ENCODE results near the gene FMO4. TPM values are rescaled to one million over a fixed set of nuclear protein-coding genes. Genes with fewer than 3 reads are reported as not detected.
A peak's percentile ranks its signal among the peaks of the same experiment; 100 is the strongest.
"Not testable (repeated sequence)": the region's sequence is repeated elsewhere in the genome, so short reads cannot be mapped to it uniquely, and the experiment has no call there.

Gene FMO4
- total RNA-seq = 1 to 10 TPM; 1.5 to 2.3 TPM

DNA sequence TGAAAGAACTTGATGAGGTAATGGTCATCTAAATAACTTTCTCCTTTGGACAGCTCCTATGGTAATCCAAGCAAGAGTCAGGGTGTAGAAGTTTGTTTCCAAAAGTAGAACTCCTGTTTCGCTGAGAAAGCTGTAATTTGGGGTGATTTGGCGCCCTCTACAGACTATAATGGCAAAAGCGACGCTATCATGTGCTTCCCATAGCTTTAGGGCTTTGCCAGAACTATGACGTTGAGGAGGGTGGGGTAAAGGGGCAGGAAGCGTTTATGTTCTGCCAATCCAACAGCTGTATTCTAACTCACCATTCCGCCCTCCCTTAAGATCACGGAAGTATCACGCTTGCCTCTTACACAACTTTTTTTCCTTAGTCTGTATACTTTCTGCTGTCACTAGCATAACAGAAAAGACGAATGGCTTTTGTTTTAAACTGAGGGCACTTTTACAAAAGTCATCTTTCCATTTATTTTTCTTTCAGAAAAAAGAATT is at the start of gene FMO4:
FMO4 (plus strand) TSS at position 349 of the 486 bp plus-strand sequence. CDS start 5,643 bp downstream, outside the sequence.
- no peaks in the 10 kb centered on the region for H3K36me3 Mint-ChIP-seq (ENCODE audit: insufficient read depth in 2 of 2)

DNA sequence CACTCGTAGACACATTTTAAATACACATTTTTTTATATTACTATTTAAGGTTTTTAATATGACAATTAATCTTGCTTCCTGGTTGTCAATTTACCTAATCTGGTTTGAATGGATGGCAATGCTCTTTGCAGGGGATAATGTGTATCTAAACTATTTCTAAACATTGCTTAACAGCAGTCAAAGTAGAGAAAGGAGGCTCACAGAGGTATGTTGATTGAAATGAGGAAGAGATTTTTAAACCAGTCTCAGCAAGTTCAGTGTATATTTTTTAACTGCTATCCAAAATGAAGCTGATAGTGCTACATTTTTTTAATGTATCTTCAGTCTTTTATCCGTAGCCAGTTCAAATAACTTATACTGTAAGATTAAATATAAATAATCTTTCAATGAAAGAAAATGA is 48.3 kb upstream of the FMO4 start:
- ATAC-seq (replicated peaks in 1 of 2) (no peak), DNase-seq (no peak)
- Mint-ChIP-seq H3K4me3 (no peak overlapping the region), H3K27ac (no peak overlapping the region), H3K4me1 (ENCODE audit: low read depth) (no peaks in the 10 kb centered on the region), H3K36me3 (ENCODE audit: insufficient read depth in 2 of 2) (no peaks in the 10 kb centered on the region), H3K9me3 (no peaks in the 10 kb centered on the region), H3K27me3 (ENCODE audit: low read depth) (peaks cover 19% of the 10 kb centered on the region)

More for the DNA sequence above, at the start of gene FMO4:
- no peaks in the 10 kb centered on the region for H3K9me3 Mint-ChIP-seq
- no peaks in the 10 kb centered on the region for H3K27me3 Mint-ChIP-seq (ENCODE audit: low read depth)
- peak within 1 kb of the TSS; percentile 72 to 86 for H3K4me3 Mint-ChIP-seq
- peaks cover 12% of the 10 kb centered on the region for H3K4me1 Mint-ChIP-seq (ENCODE audit: low read depth)
- ATAC-seq (replicated peaks in 1 of 2) = peak; percentile 100
- DNase-seq = peak; percentile 83 to 84
- peak within 1 kb of the TSS; percentile 91 for H3K27ac Mint-ChIP-seq

DNA sequence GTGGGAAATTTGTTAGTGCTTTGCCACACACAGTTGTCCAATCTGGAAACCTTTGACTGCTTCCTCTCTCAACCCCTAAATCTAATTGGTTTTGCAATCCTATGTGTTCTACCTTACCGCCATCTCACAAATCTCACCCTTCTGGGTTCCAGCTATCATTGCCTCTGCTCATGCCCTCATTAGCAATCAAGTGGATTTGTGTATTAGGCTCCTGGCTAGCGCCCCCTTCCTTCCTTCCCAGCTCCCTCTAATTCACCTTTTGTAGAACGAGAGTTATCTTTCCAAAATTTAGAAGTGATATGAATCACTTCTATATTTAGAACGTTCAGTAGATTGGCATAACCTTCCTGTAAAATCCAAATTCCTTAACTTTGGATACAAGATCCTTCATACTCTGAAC is 47.1 kb upstream of the FMO4 start:
- Mint-ChIP-seq H3K4me3 (no peak overlapping the region), H3K4me1 (ENCODE audit: low read depth) (no peaks in the 10 kb centered on the region), H3K36me3 (ENCODE audit: insufficient read depth in 2 of 2) (no peaks in the 10 kb centered on the region), H3K9me3 (no peaks in the 10 kb centered on the region), H3K27me3 (ENCODE audit: low read depth) (peaks cover 30% of the 10 kb centered on the region), H3K27ac (no peak overlapping the region)
- ATAC-seq (replicated peaks in 1 of 2) (no peak), DNase-seq (no peak)

GRCh38 chr1:171267391-171267790 is 46.6 kb upstream of the FMO4 start:
- Mint-ChIP-seq H3K9me3 (no peaks in the 10 kb centered on the region), H3K36me3 (ENCODE audit: insufficient read depth in 2 of 2) (no peaks in the 10 kb centered on the region), H3K27ac (no peak overlapping the region)

DNA sequence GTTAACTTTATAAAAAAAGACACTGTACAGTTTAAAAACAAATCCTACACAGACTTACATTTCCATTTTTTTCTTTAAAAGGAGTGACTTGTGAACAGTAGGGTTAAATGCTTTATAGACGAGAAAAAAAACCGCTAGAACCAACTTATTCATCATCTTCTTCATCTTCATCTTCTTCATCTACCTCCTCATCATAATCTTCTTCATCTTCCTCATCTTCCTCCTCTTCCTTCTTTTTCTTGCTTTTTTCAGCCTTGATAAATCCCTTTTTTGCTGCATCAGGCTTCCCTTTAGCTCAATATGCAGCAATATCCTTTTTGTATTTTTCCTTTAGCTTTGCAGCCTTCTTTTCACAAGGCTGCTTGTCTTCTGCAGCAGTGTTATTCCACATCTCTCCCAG is 43.2 kb upstream of the FMO4 start:
- no peaks in the 10 kb centered on the region for H3K36me3 Mint-ChIP-seq (ENCODE audit: insufficient read depth in 2 of 2)
- ATAC-seq (replicated peaks in 1 of 2) (no peak), DNase-seq (no peak)
- H3K4me1 Mint-ChIP-seq (ENCODE audit: low read depth) = no peaks in the 10 kb centered on the region
- no peak overlapping the region for H3K27ac Mint-ChIP-seq
- H3K4me3 Mint-ChIP-seq = no peak overlapping the region
- H3K9me3 Mint-ChIP-seq = no peaks in the 10 kb centered on the region
- peaks cover 41% of the 10 kb centered on the region for H3K27me3 Mint-ChIP-seq (ENCODE audit: low read depth)

More at GRCh38 chr1:171267391-171267790, 46.6 kb upstream of the FMO4 start:
- DNase-seq (no peak), ATAC-seq (replicated peaks in 1 of 2) (no peak)
- Mint-ChIP-seq H3K4me3 (no peak overlapping the region), H3K27me3 (ENCODE audit: low read depth) (peaks cover 30% of the 10 kb centered on the region), H3K4me1 (ENCODE audit: low read depth) (no peaks in the 10 kb centered on the region)

DNA sequence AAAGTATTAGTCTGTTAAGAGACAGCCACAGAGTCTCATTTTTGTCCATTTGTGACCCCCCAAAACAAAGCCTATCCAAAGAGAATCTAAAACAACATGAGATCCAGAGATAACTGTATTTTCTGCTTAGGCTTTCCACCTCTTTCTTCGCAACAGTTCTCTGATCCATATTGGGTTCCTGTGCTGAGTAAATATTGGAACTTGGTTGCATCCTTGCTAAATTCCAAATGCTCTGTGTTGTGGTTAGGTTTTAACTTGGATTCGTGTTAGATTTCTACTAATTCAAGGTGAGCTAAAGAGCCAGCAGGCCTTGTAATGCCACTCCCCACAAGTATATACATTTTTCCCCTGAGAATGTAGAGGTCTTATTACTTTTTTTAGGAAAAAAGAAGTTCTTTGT is 36.4 kb upstream of the FMO4 start:
- Mint-ChIP-seq H3K27ac (no peak overlapping the region), H3K36me3 (ENCODE audit: insufficient read depth in 2 of 2) (no peaks in the 10 kb centered on the region), H3K9me3 (no peaks in the 10 kb centered on the region), H3K27me3 (ENCODE audit: low read depth) (peaks cover 18% of the 10 kb centered on the region), H3K4me3 (no peak overlapping the region), H3K4me1 (ENCODE audit: low read depth) (no peaks in the 10 kb centered on the region)
- DNase-seq (no peak), ATAC-seq (replicated peaks in 1 of 2) (no peak)

DNA sequence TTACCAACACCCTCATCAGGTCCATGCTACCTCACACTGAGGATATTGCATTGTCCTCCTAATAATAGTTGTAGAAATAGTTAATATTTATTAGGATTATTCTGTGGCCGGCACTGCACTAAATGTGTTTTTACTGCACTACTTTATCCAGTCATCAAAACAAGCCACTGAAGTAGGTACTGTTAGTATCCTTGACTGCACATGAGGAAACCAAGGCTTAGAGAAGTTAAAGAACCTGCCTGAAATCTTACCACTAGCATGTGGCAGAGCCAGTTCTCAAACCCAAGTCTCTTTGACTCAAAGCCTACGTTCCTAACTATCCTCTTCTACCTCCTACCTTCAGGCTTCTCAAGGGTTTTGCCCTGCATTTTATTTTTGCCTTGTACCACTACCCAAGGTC is 34.7 kb upstream of the FMO4 start:
- ATAC-seq (replicated peaks in 1 of 2) (no peak), DNase-seq (no peak)
- H3K4me1 Mint-ChIP-seq (ENCODE audit: low read depth) = no peaks in the 10 kb centered on the region
- H3K9me3 Mint-ChIP-seq = no peaks in the 10 kb centered on the region
- H3K4me3 Mint-ChIP-seq = no peak overlapping the region
- no peak overlapping the region for H3K27ac Mint-ChIP-seq
- peaks cover 15% of the 10 kb centered on the region for H3K27me3 Mint-ChIP-seq (ENCODE audit: low read depth)
- H3K36me3 Mint-ChIP-seq (ENCODE audit: insufficient read depth in 2 of 2) = no peaks in the 10 kb centered on the region

DNA sequence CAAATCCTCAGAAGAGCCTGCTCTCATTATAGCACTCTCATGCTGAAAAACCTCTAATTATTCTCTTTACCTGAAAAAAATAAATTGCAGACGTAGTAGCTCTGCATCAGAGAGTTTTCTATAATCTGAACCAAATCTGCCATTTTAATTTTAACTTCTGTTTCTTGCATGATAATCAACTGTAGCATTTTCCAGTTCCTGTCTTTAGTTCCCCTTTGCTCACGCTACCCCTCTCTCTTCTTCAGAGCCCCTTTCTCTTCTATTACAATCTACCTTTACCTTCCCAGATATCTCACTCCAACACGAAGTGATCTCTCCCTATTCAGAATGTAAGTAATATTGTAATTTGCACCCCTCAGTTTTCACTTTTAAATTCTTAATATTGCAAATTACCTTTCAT is 34.3 kb upstream of the FMO4 start:
- peaks cover 15% of the 10 kb centered on the region for H3K27me3 Mint-ChIP-seq (ENCODE audit: low read depth)
- no peaks in the 10 kb centered on the region for H3K4me1 Mint-ChIP-seq (ENCODE audit: low read depth)
- H3K4me3 Mint-ChIP-seq = no peak overlapping the region
- H3K9me3 Mint-ChIP-seq = no peaks in the 10 kb centered on the region
- DNase-seq = no peak
- no peaks in the 10 kb centered on the region for H3K36me3 Mint-ChIP-seq (ENCODE audit: insufficient read depth in 2 of 2)
- ATAC-seq (replicated peaks in 1 of 2) = no peak
- H3K27ac Mint-ChIP-seq = no peak overlapping the region

GRCh38 chr1:171280599-171280998 is 33.4 kb upstream of the FMO4 start:
- Mint-ChIP-seq H3K4me1 (ENCODE audit: low read depth) (no peaks in the 10 kb centered on the region), H3K27ac (no peak overlapping the region), H3K9me3 (no peaks in the 10 kb centered on the region), H3K36me3 (ENCODE audit: insufficient read depth in 2 of 2) (no peaks in the 10 kb centered on the region), H3K4me3 (no peak overlapping the region), H3K27me3 (ENCODE audit: low read depth) (peaks cover 20% of the 10 kb centered on the region)
- no peak for ATAC-seq (replicated peaks in 1 of 2)
- DNase-seq = no peak

DNA sequence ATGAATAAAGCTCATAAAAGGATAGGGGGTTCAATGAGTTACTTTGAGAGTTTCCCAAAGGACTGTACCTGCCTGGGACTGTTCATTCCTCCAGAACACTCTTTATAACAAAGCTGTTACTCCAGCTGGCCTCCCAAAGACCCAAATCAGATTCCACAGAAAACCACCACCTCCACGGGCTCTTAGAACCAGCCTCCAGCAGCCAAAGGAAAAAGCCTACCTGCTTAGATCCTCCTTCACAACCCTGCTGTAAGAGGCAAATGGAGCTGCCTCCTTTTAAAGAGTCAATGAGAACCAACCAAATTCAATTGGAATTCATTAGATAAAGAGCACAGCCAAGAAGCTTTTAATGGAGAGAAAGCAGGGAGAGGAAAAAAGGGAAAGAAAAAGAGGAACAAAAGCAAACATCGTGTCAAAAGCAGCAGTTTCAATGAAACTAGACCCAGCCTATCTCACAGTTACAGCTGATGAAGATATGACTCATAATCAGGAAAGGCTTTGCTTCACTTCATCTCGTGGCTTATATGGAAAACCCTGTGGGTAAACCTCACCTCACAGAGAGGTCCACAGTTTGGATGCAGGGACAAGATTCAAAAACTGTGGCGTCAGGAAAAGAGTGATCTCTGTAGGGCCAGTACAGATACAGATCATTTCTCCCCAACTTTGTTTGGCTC is 27.8 kb upstream of the FMO4 start:
- Mint-ChIP-seq H3K27me3 (ENCODE audit: low read depth) (peaks cover 27% of the 10 kb centered on the region), H3K4me1 (ENCODE audit: low read depth) (peaks cover 9% of the 10 kb centered on the region), H3K27ac (no peak overlapping the region), H3K36me3 (ENCODE audit: insufficient read depth in 2 of 2) (no peaks in the 10 kb centered on the region), H3K4me3 (no peak overlapping the region), H3K9me3 (no peaks in the 10 kb centered on the region)
- DNase-seq (no peak), ATAC-seq (replicated peaks in 1 of 2) (no peak)

- no peak overlapping the region for H3K27ac Mint-ChIP-seq
- H3K36me3 Mint-ChIP-seq (ENCODE audit: insufficient read depth in 2 of 2) = no peaks in the 10 kb centered on the region
- no peak for DNase-seq
- ATAC-seq (replicated peaks in 1 of 2) = no peak
- H3K4me3 Mint-ChIP-seq = no peak overlapping the region
- no peaks in the 10 kb centered on the region for H3K9me3 Mint-ChIP-seq
- peaks cover 15% of the 10 kb centered on the region for H3K27me3 Mint-ChIP-seq (ENCODE audit: low read depth)
- peaks cover 9% of the 10 kb centered on the region for H3K4me1 Mint-ChIP-seq (ENCODE audit: low read depth)
These were observed 23.4 kb upstream of the FMO4 start for GRCh38 chr1:171290621-171291020.

GRCh38 chr1:171292799-171293198 is 21.2 kb upstream of the FMO4 start:
- Mint-ChIP-seq H3K27ac (no peak overlapping the region), H3K4me1 (ENCODE audit: low read depth) (no peaks in the 10 kb centered on the region), H3K4me3 (no peak overlapping the region), H3K9me3 (no peaks in the 10 kb centered on the region), H3K27me3 (ENCODE audit: low read depth) (no peaks in the 10 kb centered on the region), H3K36me3 (ENCODE audit: insufficient read depth in 2 of 2) (no peaks in the 10 kb centered on the region)
- no peak for DNase-seq
- ATAC-seq (replicated peaks in 1 of 2) = no peak

GRCh38 chr1:171295383-171295782 is 18.6 kb upstream of the FMO4 start:
- not testable (repeated sequence) for H3K9me3 Mint-ChIP-seq; ATAC-seq (replicated peaks in 1 of 2); H3K4me1 Mint-ChIP-seq (ENCODE audit: low read depth); DNase-seq; H3K36me3 Mint-ChIP-seq (ENCODE audit: insufficient read depth in 2 of 2); H3K27ac Mint-ChIP-seq; H3K4me3 Mint-ChIP-seq; H3K27me3 Mint-ChIP-seq (ENCODE audit: low read depth)

DNA sequence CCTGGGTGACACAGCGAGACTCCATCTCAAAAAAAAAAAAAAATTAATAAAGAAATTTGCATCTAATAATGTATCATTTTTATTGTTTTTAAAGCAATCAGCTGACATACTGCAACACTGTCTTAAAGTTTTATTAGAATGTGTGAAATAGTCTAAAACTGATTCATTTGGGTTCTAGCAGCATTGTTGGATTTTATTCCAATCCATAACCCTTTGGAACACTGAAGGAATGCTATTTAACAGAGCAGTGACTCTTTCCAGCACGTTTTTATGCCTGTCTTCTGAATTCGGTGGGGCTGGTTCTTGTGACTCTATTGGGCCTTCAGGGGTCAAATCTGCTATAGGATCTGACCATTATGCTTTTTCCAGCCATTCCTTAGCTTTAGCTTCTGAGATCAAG is 18.2 kb upstream of the FMO4 start:
- Mint-ChIP-seq H3K27me3 (ENCODE audit: low read depth) (peaks cover 8% of the 10 kb centered on the region), H3K9me3 (peaks cover 6 to 8% of the 10 kb centered on the region in 2 donors), H3K4me3 (no peak overlapping the region), H3K4me1 (ENCODE audit: low read depth) (no peaks in the 10 kb centered on the region), H3K36me3 (ENCODE audit: insufficient read depth in 2 of 2) (peaks cover 1 to 3% of the 10 kb centered on the region in 2 donors), H3K27ac (no peak overlapping the region)
- DNase-seq = no peak
- ATAC-seq (replicated peaks in 1 of 2) = no peak

All from activated T-cell treated with anti-CD3 and anti-CD28 coated beads, Interleukin-2, amount 50 U/mL, for 72 hours (primary cell).